Osteoblast (primary cell): ENCODE data around the gene SLC6A6. TPM values are rescaled to one million over a fixed set of nuclear protein-coding genes. Genes with fewer than 3 reads are reported as not detected.
A peak's percentile ranks its signal among the peaks of the same experiment; 100 is the strongest.

Source experiments
- DNase-seq: peaks from one replicate; pipeline ENCODE4 v3.0.0; 2011; ENCODE audit warnings: low spot score, mixed read lengths; ENCODE audit not compliant: insufficient read length; ENCODE audit errors: missing footprints
- H2AFZ ChIP-seq: 2 replicates; pipeline ENCODE4 v1.6.0; 2011; ENCODE audit warnings: mild to moderate bottlenecking, low read length
- H3K27ac ChIP-seq: 2 replicates; pipeline ENCODE4 v1.5.1; 2011; ENCODE audit warnings: mild to moderate bottlenecking, low read depth, low read length, moderate library complexity
- H3K27me3 ChIP-seq: 2 replicates; pipeline ENCODE4 v1.6.0; 2012; ENCODE audit warnings: mild to moderate bottlenecking, control low read depth, inconsistent platforms, low read length, moderate library complexity; ENCODE audit not compliant: insufficient read depth
- H3K36me3 ChIP-seq: 2 replicates; pipeline ENCODE4 v1.5.1; 2011; ENCODE audit warnings: mild to moderate bottlenecking, low read length, control low read depth, moderate library complexity; ENCODE audit not compliant: insufficient read depth
- H3K4me1 ChIP-seq: 2 replicates; pipeline ENCODE4 v1.5.1; 2011; ENCODE audit warnings: mild to moderate bottlenecking, low read length, control low read depth, moderate library complexity; ENCODE audit not compliant: insufficient read depth
- H3K4me2 ChIP-seq: 2 replicates; pipeline ENCODE4 v1.6.0; 2011; ENCODE audit warnings: mild to moderate bottlenecking, low read length; ENCODE audit not compliant: insufficient read depth
- H3K4me3 ChIP-seq: fragments of 200-600 bp; sonication (generic); 3 replicates; pipeline ENCODE4 v1.5.1; 2012; ENCODE audit warnings: mild to moderate bottlenecking, low read length, inconsistent platforms; ENCODE audit not compliant: insufficient read depth
- H3K79me2 ChIP-seq: 2 replicates; pipeline ENCODE4 v1.6.0; 2012; ENCODE audit warnings: mild to moderate bottlenecking, low read length, control low read depth, inconsistent platforms; ENCODE audit not compliant: insufficient read depth
- H3K9me3 ChIP-seq: 2 replicates; pipeline ENCODE4 v1.5.1; 2011; ENCODE audit warnings: low read depth, low read length, control low read depth
- H4K20me1 ChIP-seq: 2 replicates; pipeline ENCODE4 v1.6.0; 2012; ENCODE audit warnings: mild to moderate bottlenecking, low read length, control low read depth; ENCODE audit not compliant: insufficient read depth
- total RNA-seq: library from RNA; depleted of rRNA; stranded (reverse); fragments of >200 nt; gene quantifications from 2 replicates; pipeline ENCODE4 v1.2.3, GENCODE V29; 2012
- TF ChIP-seq, protein P1 (sequence below): IDR thresholded peaks from 2 replicates; pipeline ENCODE4 v1.5.1; 2011; ENCODE audit warnings: mild to moderate bottlenecking, low read depth, low read length, moderate library complexity; ENCODE audit errors: extremely low read depth

SLC6A6 gene
- total RNA-seq, 1 donor: 86.5 TPM

DNA sequence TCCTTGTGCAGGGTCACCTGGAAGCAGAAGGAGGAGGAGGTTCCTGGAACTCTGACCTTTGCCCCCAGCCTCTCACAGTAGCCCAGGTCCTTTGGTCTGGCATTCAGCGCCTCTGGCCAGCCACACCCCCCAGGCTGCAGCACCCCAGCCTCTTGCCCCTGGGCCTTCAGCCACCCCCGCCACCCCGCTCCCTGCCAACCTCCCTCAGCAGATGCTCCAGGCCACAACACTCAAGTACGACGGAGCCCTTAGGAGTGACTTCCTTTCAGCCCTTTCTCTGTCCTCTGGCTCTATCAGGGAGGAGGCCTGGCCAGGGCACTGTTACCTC, 92.5 kb downstream of the SLC6A6 start:
- TF ChIP-seq, protein P1, sequence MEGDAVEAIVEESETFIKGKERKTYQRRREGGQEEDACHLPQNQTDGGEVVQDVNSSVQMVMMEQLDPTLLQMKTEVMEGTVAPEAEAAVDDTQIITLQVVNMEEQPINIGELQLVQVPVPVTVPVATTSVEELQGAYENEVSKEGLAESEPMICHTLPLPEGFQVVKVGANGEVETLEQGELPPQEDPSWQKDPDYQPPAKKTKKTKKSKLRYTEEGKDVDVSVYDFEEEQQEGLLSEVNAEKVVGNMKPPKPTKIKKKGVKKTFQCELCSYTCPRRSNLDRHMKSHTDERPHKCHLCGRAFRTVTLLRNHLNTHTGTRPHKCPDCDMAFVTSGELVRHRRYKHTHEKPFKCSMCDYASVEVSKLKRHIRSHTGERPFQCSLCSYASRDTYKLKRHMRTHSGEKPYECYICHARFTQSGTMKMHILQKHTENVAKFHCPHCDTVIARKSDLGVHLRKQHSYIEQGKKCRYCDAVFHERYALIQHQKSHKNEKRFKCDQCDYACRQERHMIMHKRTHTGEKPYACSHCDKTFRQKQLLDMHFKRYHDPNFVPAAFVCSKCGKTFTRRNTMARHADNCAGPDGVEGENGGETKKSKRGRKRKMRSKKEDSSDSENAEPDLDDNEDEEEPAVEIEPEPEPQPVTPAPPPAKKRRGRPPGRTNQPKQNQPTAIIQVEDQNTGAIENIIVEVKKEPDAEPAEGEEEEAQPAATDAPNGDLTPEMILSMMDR: no peak
- Histone ChIP-seq H2AFZ (no peak overlapping the region), H3K4me2 (no peak overlapping the region), H3K79me2 (no peaks in the 10 kb centered on the region), H3K4me1 (no peaks in the 10 kb centered on the region), H3K4me3 (no peak overlapping the region), H3K9me3 (no peaks in the 10 kb centered on the region), H4K20me1 (no peaks in the 10 kb centered on the region), H3K36me3 (peaks cover 3% of the 10 kb centered on the region), H3K27ac (no peak overlapping the region), H3K27me3 (no peaks in the 10 kb centered on the region)
- peak; percentile 61 for DNase-seq

DNA sequence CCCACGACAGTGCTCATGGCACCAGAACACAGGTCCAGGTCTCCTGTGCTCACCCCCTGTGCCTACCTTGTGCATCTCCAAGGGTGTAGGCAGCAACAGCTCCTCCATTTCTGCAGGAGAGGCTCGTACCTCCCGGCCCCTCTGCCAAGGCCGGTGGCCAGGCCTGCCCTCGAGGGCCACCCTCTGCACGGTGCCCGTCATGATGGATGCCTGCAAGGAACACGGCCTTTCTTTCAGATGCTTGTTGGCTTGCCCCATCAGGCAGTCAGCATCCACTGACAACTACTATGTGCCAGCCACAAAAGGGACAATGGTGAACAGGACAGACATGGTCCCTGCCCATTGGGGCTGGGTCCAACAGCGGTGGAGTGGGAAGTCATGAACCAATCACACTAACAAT, 93.9 kb downstream of the SLC6A6 start:
- Histone ChIP-seq H3K4me1 (no peaks in the 10 kb centered on the region), H4K20me1 (no peaks in the 10 kb centered on the region), H3K27ac (no peak overlapping the region), H3K9me3 (no peaks in the 10 kb centered on the region), H3K79me2 (no peaks in the 10 kb centered on the region), H3K4me3 (no peak overlapping the region), H3K36me3 (no peaks in the 10 kb centered on the region), H2AFZ (no peak overlapping the region), H3K27me3 (no peaks in the 10 kb centered on the region), H3K4me2 (no peak overlapping the region)
- peak; percentile 30 for DNase-seq
- TF ChIP-seq, protein P1: no peak

DNA sequence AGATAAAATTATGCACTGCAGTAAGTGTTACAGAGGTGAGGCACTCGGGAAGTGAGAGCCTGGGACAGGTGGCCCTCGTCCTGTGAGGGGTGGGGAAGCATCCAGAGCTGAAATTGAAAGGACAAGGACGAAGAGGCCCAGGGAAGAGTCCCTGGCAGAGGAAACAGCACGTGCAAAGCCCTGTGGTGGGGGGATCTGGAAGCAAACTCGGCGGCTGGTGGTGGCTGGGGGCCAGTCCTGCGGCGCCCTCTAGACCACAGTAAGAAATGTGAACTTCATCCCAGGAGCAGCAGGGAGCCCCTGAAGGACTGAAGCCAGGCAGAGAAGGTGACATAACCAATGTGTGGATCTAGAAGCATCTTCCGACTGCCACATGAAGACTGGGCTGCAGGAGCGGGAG, 94.9 kb downstream of the SLC6A6 start:
- Histone ChIP-seq H3K27ac (no peak overlapping the region), H3K36me3 (no peaks in the 10 kb centered on the region), H4K20me1 (no peaks in the 10 kb centered on the region), H3K9me3 (no peaks in the 10 kb centered on the region), H3K4me2 (no peak overlapping the region), H3K4me3 (no peak overlapping the region), H3K27me3 (no peaks in the 10 kb centered on the region), H3K79me2 (no peaks in the 10 kb centered on the region), H3K4me1 (no peaks in the 10 kb centered on the region), H2AFZ (no peak overlapping the region)
- peak; percentile 38 for DNase-seq
- TF ChIP-seq, protein P1: no peak

DNA sequence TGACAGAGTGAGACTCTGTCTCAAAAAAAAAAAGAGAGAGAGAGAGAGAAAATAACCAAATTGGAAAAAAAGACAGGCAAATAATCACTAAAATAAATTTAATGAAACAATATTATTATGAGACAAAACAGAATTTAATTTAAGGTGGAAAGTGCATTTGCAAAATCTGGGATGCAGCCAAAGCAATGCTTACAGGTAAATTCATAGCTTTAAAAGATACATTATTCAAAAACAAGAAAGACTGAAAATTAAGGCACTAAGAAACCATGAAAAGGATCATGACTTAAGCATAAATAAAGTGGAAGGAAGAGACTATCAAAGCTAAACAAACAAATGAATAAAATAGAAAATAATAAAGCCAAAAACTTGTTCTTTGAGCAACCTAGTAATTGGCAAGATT, 100.1 kb downstream of the SLC6A6 start:
- no peaks in the 10 kb centered on the region for H3K36me3 ChIP-seq
- DNase-seq: peak; percentile 2
- no peaks in the 10 kb centered on the region for H3K9me3 ChIP-seq
- TF ChIP-seq, protein P1: no peak
- no peaks in the 10 kb centered on the region for H3K27me3 ChIP-seq
- no peaks in the 10 kb centered on the region for H3K79me2 ChIP-seq
- no peak overlapping the region for H3K4me3 ChIP-seq
- H3K4me1 ChIP-seq: no peaks in the 10 kb centered on the region
- H3K4me2 ChIP-seq: no peak overlapping the region
- no peak overlapping the region for H3K27ac ChIP-seq
- H4K20me1 ChIP-seq: no peaks in the 10 kb centered on the region
- H2AFZ ChIP-seq: no peak overlapping the region
